ENCODE measurements around the gene DIDO1. TPM values are rescaled to one million over a fixed set of nuclear protein-coding genes. Genes with fewer than 3 reads are reported as not detected.

DIDO1 gene
- total RNA-seq, 1 donor from 2014 or later = 41.6 TPM

DNA sequence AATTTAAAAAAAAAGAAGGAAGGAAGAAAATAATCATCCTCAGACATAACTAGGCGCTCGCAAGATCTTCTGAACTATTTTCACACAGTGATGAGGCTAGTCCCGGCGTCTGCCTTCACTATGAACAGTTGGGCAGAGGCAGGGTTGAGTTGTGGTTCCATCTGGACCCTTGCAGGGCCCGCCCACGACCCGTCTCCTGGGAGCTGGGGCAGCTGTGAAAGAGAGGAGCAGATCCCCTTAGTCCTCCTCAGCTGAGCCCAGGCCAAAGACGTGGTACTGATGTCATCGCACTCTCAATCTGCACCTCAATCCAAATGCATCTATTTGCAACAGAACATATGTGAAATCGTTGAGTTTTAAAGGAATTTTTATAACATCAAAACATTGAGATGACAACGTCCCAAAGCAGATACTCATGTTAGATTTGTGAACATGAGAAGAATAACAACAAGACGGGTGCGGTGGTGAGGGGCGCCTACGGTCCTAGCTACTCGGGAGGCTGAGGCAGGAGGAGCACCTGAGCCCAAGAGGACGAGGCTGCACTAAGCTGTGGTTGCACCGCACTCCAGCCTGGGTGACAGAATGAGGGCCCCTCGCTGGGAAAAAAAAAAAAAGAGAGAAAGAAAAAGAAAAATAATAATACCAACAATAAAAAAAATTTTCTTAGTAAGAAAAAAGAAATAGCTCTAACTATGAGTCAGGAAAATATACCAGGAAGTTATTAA is 80.0 kb downstream of the DIDO1 start:
- Mint-ChIP-seq H3K27me3 (ENCODE audit: low read depth) (no peaks in the 10 kb centered on the region), H3K27ac (ENCODE audit: unreplicated experiment) (no peak overlapping the region), H3K4me3 (ENCODE audit: unreplicated experiment) (no peak overlapping the region), H3K36me3 (ENCODE audit: low read depth) (peaks cover 18% of the 10 kb centered on the region), H3K4me1 (ENCODE audit: low read depth) (peaks cover 7% of the 10 kb centered on the region), H3K9me3 (ENCODE audit: low read depth) (no peaks in the 10 kb centered on the region)
- TF ChIP-seq CTCF (IDR thresholded peaks at IDR 0.05) = no peak
- DNase-seq (ENCODE audit: low spot score) = no peak

DNA sequence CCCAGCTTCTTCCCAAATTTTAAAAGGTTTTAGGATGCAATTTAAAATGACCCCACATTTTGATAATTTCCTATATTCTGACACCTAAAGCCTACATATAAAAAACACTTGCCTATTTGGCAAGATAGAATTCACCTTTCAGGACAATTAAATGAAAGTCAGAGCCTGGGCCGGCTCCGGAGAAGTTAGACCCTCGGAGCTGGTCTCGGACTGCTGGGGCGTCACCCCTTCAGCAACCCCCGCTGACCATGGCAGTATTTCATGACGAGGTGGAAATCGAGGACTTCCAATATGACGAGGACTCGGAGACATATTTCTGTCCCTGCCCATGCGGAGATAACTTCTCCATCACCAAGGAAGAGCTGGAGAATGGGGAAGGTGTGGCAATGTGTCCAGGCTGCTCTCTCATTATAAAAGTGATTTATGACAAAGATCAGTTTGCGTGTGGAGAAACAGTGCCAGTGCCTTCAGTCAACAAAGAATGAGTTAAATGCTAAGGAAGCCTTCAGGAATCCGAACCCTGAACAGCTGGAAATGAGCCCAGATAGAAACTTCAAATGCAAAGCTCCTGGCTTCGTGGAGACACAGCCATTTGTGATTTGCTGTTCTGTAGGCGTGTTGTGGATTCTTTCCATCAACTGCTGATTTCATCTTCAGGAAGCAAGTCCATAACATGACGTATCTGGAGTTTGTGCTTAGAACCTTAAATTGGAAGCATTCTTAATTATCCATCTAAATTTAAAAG is 80.7 kb downstream of the DIDO1 start:
- TF ChIP-seq CTCF (IDR thresholded peaks at IDR 0.05) = no peak
- H3K9me3 Mint-ChIP-seq (ENCODE audit: low read depth) = no peaks in the 10 kb centered on the region
- H3K27ac Mint-ChIP-seq (ENCODE audit: unreplicated experiment) = no peak overlapping the region
- H3K27me3 Mint-ChIP-seq (ENCODE audit: low read depth) = no peaks in the 10 kb centered on the region
- no peak for DNase-seq (ENCODE audit: low spot score)
- H3K4me3 Mint-ChIP-seq (ENCODE audit: unreplicated experiment) = no peak overlapping the region
- peaks cover 17% of the 10 kb centered on the region for H3K36me3 Mint-ChIP-seq (ENCODE audit: low read depth)
- H3K4me1 Mint-ChIP-seq (ENCODE audit: low read depth) = peaks cover 7% of the 10 kb centered on the region

DNA sequence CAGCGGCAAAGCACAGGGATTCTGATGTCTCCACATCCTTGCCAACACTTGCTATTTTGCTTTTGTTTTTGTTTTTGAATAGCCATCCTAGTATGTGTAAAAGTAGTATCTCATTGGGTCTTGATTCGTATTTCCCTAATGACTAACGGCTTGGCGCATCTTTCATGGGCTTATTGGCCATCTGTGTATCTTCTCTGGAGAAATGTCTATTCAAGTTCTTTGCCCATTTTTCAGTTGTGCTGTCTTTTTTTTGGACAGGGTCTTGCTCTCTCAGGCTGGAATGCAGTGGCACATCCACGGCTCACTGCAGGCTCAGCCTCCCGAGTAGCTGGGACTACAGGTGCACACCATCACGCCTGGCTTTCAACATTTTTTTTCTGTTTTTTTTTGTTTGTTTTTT is 82.1 kb downstream of the DIDO1 start:
- Mint-ChIP-seq H3K27ac (ENCODE audit: unreplicated experiment) (no peak overlapping the region), H3K4me1 (ENCODE audit: low read depth) (peaks cover 7% of the 10 kb centered on the region), H3K36me3 (ENCODE audit: low read depth) (peaks cover 11% of the 10 kb centered on the region), H3K4me3 (ENCODE audit: unreplicated experiment) (no peak overlapping the region), H3K27me3 (ENCODE audit: low read depth) (no peaks in the 10 kb centered on the region), H3K9me3 (ENCODE audit: low read depth) (no peaks in the 10 kb centered on the region)
- no peak for DNase-seq (ENCODE audit: low spot score)
- TF ChIP-seq CTCF (IDR thresholded peaks at IDR 0.05) = no peak

DNA sequence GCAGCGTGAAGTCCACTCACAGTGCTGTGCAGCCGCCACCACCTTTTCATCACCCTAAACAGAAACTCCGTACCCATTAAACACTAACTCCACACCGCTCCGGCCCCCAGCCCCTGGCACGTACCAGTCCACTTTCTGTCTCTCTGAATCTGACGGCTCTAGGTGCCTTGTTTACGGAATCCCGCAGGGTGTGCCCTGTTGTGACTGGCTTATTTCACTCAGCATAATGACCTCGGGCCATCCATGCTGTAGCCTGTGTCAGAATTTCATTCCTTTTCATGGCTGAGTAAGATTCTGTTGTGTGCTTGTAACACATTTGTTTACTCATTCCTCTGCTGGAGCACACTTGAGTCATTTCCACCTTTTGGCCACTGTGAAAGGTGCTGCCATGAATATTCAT is 82.6 kb downstream of the DIDO1 start:
- H3K27ac Mint-ChIP-seq (ENCODE audit: unreplicated experiment) = no peak overlapping the region
- peaks cover 7% of the 10 kb centered on the region for H3K4me1 Mint-ChIP-seq (ENCODE audit: low read depth)
- H3K27me3 Mint-ChIP-seq (ENCODE audit: low read depth) = no peaks in the 10 kb centered on the region
- no peaks in the 10 kb centered on the region for H3K9me3 Mint-ChIP-seq (ENCODE audit: low read depth)
- DNase-seq (ENCODE audit: low spot score) = no peak
- no peak for TF ChIP-seq CTCF (IDR thresholded peaks at IDR 0.05)
- H3K36me3 Mint-ChIP-seq (ENCODE audit: low read depth) = peaks cover 11% of the 10 kb centered on the region
- no peak overlapping the region for H3K4me3 Mint-ChIP-seq (ENCODE audit: unreplicated experiment)

DNA sequence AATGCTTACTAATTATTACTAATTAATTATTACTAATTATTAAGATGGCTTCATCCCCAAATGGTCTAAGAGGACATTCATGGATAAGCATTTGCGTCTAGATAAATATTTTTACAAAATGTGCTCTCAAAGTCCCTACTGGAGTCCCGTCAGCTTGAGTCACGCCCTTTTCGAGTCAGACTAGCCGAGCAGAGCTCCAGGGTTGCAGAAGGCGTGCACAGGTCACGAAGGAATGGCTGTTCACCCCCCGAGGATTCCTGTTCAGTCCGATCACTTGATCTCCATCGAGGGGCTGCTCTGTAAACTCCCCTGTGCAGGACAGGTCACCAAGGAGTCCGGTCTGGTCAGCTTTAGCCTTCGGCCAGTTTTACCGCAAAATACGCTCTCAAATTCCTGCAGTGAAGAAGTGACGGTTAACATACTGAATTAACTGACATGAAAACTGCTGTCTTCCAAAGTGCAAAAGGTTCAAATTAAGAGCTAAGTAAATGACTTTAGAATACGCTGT is 84.5 kb downstream of the DIDO1 start:
- H3K27ac Mint-ChIP-seq (ENCODE audit: unreplicated experiment) = no peak overlapping the region
- no peak for DNase-seq (ENCODE audit: low spot score)

More for the DNA sequence above, 84.5 kb downstream of the DIDO1 start:
- no peak for TF ChIP-seq CTCF (IDR thresholded peaks at IDR 0.05)
- H3K27me3 Mint-ChIP-seq (ENCODE audit: low read depth) = no peaks in the 10 kb centered on the region
- peaks cover 2% of the 10 kb centered on the region for H3K4me1 Mint-ChIP-seq (ENCODE audit: low read depth)
- H3K4me3 Mint-ChIP-seq (ENCODE audit: unreplicated experiment) = no peak overlapping the region
- H3K36me3 Mint-ChIP-seq (ENCODE audit: low read depth) = peaks cover 8% of the 10 kb centered on the region
- H3K9me3 Mint-ChIP-seq (ENCODE audit: low read depth) = no peaks in the 10 kb centered on the region

Data from chondrocyte (in vitro differentiated cells).